HG02970 (cell line): ENCODE measurements around the gene SOS1.

Source experiments
- ATAC-seq: cut with Tn5 transposase; IDR thresholded peaks from one replicate; pipeline ENCODE4 v1.9.1; 2021; ENCODE audit warnings: mild to moderate bottlenecking, moderate library complexity, moderate number of reproducible peaks; ENCODE audit not compliant: unreplicated experiment, low FRiP score

SOS1 gene

GRCh38 chr2:38978296-38978903, 142.5 kb downstream of the SOS1 start:
- no peak for ATAC-seq

- ATAC-seq, result no peak
These were observed 143.8 kb downstream of the SOS1 start for GRCh38 chr2:38977047-38977446.

- no peak for ATAC-seq
These were observed 145.8 kb downstream of the SOS1 start for GRCh38 chr2:38975042-38975441.

GRCh38 chr2:38973266-38973665, 147.6 kb downstream of the SOS1 start:
- ATAC-seq, result no peak

- ATAC-seq, result no peak
These were observed 149.5 kb downstream of the SOS1 start for GRCh38 chr2:38971377-38971776.

GRCh38 chr2:38968021-38968420, 152.8 kb downstream of the SOS1 start:
- no peak for ATAC-seq

- ATAC-seq, result no peak
These were observed 154.2 kb downstream of the SOS1 start for GRCh38 chr2:38966678-38967077.

GRCh38 chr2:38966006-38966405, 154.8 kb downstream of the SOS1 start:
- ATAC-seq, result no peak

GRCh38 chr2:38960609-38961320, 160.1 kb downstream of the SOS1 start:
- ATAC-seq, result no peak

GRCh38 chr2:38959938-38960608, 160.8 kb downstream of the SOS1 start:
- ATAC-seq, result peak; percentile 69

- no peak for ATAC-seq
These were observed 161.4 kb downstream of the SOS1 start for GRCh38 chr2:38959466-38959865.

- no peak for ATAC-seq
These were observed 162.9 kb downstream of the SOS1 start for GRCh38 chr2:38957972-38958371.

- ATAC-seq, result no peak
These were observed 169.1 kb downstream of the SOS1 start for GRCh38 chr2:38951766-38952165.

GRCh38 chr2:38948995-38949394, 171.9 kb downstream of the SOS1 start:
- no peak for ATAC-seq

- ATAC-seq, result no peak
These were observed 172.4 kb downstream of the SOS1 start for GRCh38 chr2:38948387-38948882.

- ATAC-seq, result no peak
These were observed 173.3 kb downstream of the SOS1 start for GRCh38 chr2:38947241-38948239.

- ATAC-seq, result no peak
These were observed 174.9 kb downstream of the SOS1 start for GRCh38 chr2:38945911-38946310.

- no peak for ATAC-seq
These were observed 175.5 kb downstream of the SOS1 start for GRCh38 chr2:38945372-38945771.

- no peak for ATAC-seq
These were observed 177.1 kb downstream of the SOS1 start for GRCh38 chr2:38943784-38944183.

GRCh38 chr2:38940746-38941145, 180.1 kb downstream of the SOS1 start:
- no peak for ATAC-seq
